Neural cell (in vitro differentiated cells): Measurements from ENCODE around the gene UCK1. TPM values are rescaled to one million over a fixed set of nuclear protein-coding genes. Genes with fewer than 3 reads are reported as not detected.

ENCODE experiments used
- H2AFZ ChIP-seq: fragments of 200-600, 300-800 bp; sonication (generic), shearing (Covaris generic); 2 replicates; pipeline ENCODE4 v1.6.0; 2014; ENCODE audit warnings: low read depth, mild to moderate bottlenecking, antibody characterized with exemption, low read length, moderate library complexity
- H3F3A ChIP-seq: fragments of 200-600 bp; shearing (Covaris generic); 2 replicates; pipeline ENCODE4 v1.6.1; 2016; ENCODE audit warnings: mild to moderate bottlenecking, moderate library complexity, mixed read lengths, antibody characterized with exemption, low read length; ENCODE audit not compliant: insufficient read depth, poor library complexity, severe bottlenecking
- H3K27ac ChIP-seq: fragments of 200-600, 300-800 bp; sonication (generic), shearing (Covaris generic); 2 replicates; pipeline ENCODE4 v1.5.1; 2014; ENCODE audit warnings: mild to moderate bottlenecking, low read length, moderate library complexity
- H3K27me3 ChIP-seq: fragments of 300-800, 200-600 bp; sonication (generic), shearing (Covaris generic); 2 replicates; pipeline ENCODE4 v1.6.0; 2014; ENCODE audit warnings: mild to moderate bottlenecking, low read depth, low read length, moderate library complexity; ENCODE audit not compliant: insufficient read depth
- H3K36me3 ChIP-seq: fragments of 300-800, 200-600 bp; sonication (generic), shearing (Covaris generic); 2 replicates; pipeline ENCODE4 v1.5.1; 2014; ENCODE audit warnings: mild to moderate bottlenecking, antibody characterized with exemption, low read length, moderate library complexity; ENCODE audit not compliant: insufficient read depth
- H3K4me2 ChIP-seq: fragments of 300-800, 200-600 bp; sonication (generic), shearing (Covaris generic); 2 replicates; pipeline ENCODE4 v1.6.0; 2014; ENCODE audit warnings: mild to moderate bottlenecking, low read length
- H3K4me3 ChIP-seq: fragments of 300-800, 200-600 bp; sonication (generic), shearing (Covaris generic); 2 replicates; pipeline ENCODE4 v1.5.1; 2014; ENCODE audit warnings: mild to moderate bottlenecking, low read length, moderate library complexity
- H3K79me2 ChIP-seq: fragments of 200-600 bp; shearing (Covaris generic); replicated peaks from 2 replicates; pipeline ENCODE4 v1.6.0; 2014; ENCODE audit warnings: mild to moderate bottlenecking, low read length, moderate library complexity; ENCODE audit not compliant: insufficient read depth
- H3K9ac ChIP-seq: fragments of 300-800, 200-600 bp; sonication (generic), shearing (Covaris generic); 2 replicates; pipeline ENCODE4 v1.6.1; 2016; ENCODE audit warnings: mild to moderate bottlenecking, low read length, mixed read lengths
- H3K9me2 ChIP-seq: fragments of 200-600 bp; shearing (Covaris generic); 2 replicates; pipeline ENCODE4 v1.6.1; 2016; ENCODE audit warnings: mild to moderate bottlenecking, low read length, mixed read lengths; ENCODE audit not compliant: insufficient read depth
- H3K9me3 ChIP-seq: fragments of 200-600, 300-800 bp; sonication (generic), shearing (Covaris generic); 2 replicates; pipeline ENCODE4 v1.6.1; 2016; ENCODE audit warnings: mild to moderate bottlenecking, mixed run types, low read length, moderate library complexity, mixed read lengths
- H4K20me1 ChIP-seq: fragments of 200-600 bp; shearing (Covaris generic); 2 replicates; pipeline ENCODE4 v1.6.1; 2016; ENCODE audit warnings: mild to moderate bottlenecking, mixed run types; ENCODE audit not compliant: insufficient read depth
- EP300 ChIP-seq: fragments of 450-650 bp; conservative IDR thresholded peaks from 2 replicates; pipeline ENCODE4 v1.6.1; 2014; ENCODE audit warnings: antibody characterized with exemption, mild to moderate bottlenecking, moderate library complexity; ENCODE audit not compliant: poor library complexity, severe bottlenecking
- EZH2 ChIP-seq: fragments of 200-600, 300-800 bp; shearing (Covaris generic), sonication (generic); IDR thresholded peaks from 2 replicates; pipeline ENCODE4 v1.6.1; 2014; ENCODE audit warnings: antibody characterized with exemption, low read length, borderline replicate concordance, mild to moderate bottlenecking; ENCODE audit not compliant: insufficient read depth, poor library complexity, severe bottlenecking
- MXI1 ChIP-seq: fragments of 450-650 bp; conservative IDR thresholded peaks from 2 replicates; pipeline ENCODE4 v1.6.1; 2014; ENCODE audit warnings: antibody characterized with exemption, mild to moderate bottlenecking; ENCODE audit not compliant: poor library complexity, severe bottlenecking
- POLR2AphosphoS5 ChIP-seq: IDR thresholded peaks from 2 replicates; pipeline ENCODE4 v1.6.1; 2012
- RAD21 ChIP-seq: fragments of 450-650 bp; conservative IDR thresholded peaks from 2 replicates; pipeline ENCODE4 v1.6.1; 2014; ENCODE audit warnings: antibody characterized with exemption, mild to moderate bottlenecking, moderate library complexity
- SMC3 ChIP-seq: fragments of 450-650 bp; conservative IDR thresholded peaks from 2 replicates; pipeline ENCODE4 v1.6.1; 2014; ENCODE audit warnings: antibody characterized with exemption, mild to moderate bottlenecking, moderate library complexity; ENCODE audit not compliant: poor library complexity
- TAF1 ChIP-seq: IDR thresholded peaks from 2 replicates; pipeline ENCODE4 v1.6.1; 2012; ENCODE audit warnings: low read depth
- polyA plus RNA-seq: library from polyadenylated mRNA; depleted of rRNA; stranded (reverse); fragments of >200 nt; gene quantifications from 2 replicates; pipeline ENCODE4 v1.2.3, GENCODE V29; 2014
- TF ChIP-seq, protein P1 (sequence below): fragments of 450-650 bp; IDR thresholded peaks from 2 replicates; pipeline ENCODE4 v1.5.1; 2014; ENCODE audit warnings: antibody characterized with exemption, mild to moderate bottlenecking, moderate library complexity; ENCODE audit not compliant: poor library complexity, severe bottlenecking
- TF ChIP-seq, protein P2 (sequence below): IDR thresholded peaks from 2 replicates; pipeline ENCODE4 v1.6.1; 2012; ENCODE audit warnings: borderline replicate concordance

The UCK1 gene
- polyA plus RNA-seq, 1 donor from 2014 or later: 45.9 TPM

DNA sequence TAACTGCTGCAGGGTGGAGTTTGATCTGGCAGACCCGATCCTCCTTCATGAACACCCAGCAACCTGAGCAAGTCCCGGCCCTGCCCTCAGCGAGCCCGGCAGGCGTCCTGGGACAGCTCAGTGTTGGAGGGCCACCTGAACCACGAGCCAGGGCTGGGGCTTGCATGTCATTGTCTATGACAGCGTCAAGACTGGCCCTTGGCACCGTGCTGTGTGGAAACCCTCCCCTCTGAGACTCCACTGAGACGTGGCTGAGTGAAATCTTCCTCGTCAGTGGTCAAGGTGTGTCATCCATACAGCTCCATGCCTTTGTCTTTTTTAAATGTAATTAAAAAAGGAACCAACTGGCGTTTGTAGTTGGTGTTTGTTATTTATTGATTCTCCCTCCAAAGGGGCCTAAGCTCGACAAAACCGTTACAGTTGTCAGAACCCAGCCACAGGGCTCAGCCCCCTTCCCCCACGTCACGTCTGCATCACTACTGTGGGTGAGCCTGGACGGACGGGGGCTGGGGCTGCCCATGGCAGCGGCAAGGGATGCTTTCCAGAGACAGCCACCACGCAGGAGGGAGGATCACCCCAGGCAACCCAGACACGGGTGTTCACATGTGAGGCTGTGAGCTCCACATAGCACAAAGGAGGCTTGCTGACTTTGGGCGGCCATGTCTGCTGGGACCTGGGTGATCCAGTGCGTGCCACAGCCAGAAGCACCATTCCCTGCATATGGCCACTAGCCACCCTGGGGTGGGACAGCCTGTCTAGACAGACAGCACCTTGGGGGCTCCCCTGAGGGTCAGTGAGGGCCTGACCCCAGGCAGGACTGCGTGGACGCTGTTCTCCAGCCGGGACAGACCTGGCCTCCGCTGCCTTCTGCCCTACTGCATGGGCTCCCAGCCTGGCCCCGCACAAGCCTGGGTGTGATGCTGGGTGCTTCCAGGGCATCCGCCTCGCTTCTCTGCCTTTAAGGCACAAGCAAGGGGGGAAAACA lies 7.3 kb downstream of the UCK1 start:
- no peaks in the 10 kb centered on the region for H4K20me1 ChIP-seq
- H3K9me2 ChIP-seq: no peaks in the 10 kb centered on the region
- no peaks in the 10 kb centered on the region for H3F3A ChIP-seq
- no peak overlapping the region for H3K9ac ChIP-seq
- H3K9me3 ChIP-seq: no peaks in the 10 kb centered on the region
- peaks cover 1% of the 10 kb centered on the region for H3K36me3 ChIP-seq
- no peaks in the 10 kb centered on the region for H3K79me2 ChIP-seq
- no peak overlapping the region for H3K27ac ChIP-seq
- TF ChIP-seq MXI1: no peak
- no peak for TF ChIP-seq POLR2AphosphoS5
- no peak for TF ChIP-seq EP300
- no peak overlapping the region for H2AFZ ChIP-seq
- H3K4me3 ChIP-seq: no peak overlapping the region
- no peak overlapping the region for H3K4me2 ChIP-seq
- H3K27me3 ChIP-seq: no peaks in the 10 kb centered on the region

DNA sequence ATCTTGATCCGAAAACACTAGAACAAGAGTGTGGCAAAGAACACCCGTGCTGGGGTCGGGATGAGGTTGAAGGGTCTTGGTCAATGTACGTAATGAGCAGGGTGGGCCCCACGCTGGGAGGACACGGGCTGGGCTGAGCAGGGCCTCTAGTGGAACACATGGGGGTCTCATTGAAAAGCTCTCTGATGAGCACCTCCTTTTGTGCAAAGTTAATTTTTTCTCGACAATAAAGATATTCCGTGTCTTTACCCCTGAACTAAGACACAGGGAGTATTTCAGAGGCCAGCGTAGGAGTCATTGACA lies 8.0 kb downstream of the UCK1 start:
- Histone ChIP-seq H3K9me2 (no peaks in the 10 kb centered on the region), H3K36me3 (no peaks in the 10 kb centered on the region), H3K9ac (no peak overlapping the region), H3K4me3 (no peak overlapping the region), H4K20me1 (no peaks in the 10 kb centered on the region), H3K79me2 (no peaks in the 10 kb centered on the region), H3K4me2 (no peak overlapping the region), H3K27me3 (no peaks in the 10 kb centered on the region), H3K27ac (no peak overlapping the region), H3F3A (no peaks in the 10 kb centered on the region), H2AFZ (no peak overlapping the region), H3K9me3 (no peaks in the 10 kb centered on the region)
- TF ChIP-seq, protein P1, sequence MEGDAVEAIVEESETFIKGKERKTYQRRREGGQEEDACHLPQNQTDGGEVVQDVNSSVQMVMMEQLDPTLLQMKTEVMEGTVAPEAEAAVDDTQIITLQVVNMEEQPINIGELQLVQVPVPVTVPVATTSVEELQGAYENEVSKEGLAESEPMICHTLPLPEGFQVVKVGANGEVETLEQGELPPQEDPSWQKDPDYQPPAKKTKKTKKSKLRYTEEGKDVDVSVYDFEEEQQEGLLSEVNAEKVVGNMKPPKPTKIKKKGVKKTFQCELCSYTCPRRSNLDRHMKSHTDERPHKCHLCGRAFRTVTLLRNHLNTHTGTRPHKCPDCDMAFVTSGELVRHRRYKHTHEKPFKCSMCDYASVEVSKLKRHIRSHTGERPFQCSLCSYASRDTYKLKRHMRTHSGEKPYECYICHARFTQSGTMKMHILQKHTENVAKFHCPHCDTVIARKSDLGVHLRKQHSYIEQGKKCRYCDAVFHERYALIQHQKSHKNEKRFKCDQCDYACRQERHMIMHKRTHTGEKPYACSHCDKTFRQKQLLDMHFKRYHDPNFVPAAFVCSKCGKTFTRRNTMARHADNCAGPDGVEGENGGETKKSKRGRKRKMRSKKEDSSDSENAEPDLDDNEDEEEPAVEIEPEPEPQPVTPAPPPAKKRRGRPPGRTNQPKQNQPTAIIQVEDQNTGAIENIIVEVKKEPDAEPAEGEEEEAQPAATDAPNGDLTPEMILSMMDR: no peak
- TF ChIP-seq SMC3: no peak

DNA sequence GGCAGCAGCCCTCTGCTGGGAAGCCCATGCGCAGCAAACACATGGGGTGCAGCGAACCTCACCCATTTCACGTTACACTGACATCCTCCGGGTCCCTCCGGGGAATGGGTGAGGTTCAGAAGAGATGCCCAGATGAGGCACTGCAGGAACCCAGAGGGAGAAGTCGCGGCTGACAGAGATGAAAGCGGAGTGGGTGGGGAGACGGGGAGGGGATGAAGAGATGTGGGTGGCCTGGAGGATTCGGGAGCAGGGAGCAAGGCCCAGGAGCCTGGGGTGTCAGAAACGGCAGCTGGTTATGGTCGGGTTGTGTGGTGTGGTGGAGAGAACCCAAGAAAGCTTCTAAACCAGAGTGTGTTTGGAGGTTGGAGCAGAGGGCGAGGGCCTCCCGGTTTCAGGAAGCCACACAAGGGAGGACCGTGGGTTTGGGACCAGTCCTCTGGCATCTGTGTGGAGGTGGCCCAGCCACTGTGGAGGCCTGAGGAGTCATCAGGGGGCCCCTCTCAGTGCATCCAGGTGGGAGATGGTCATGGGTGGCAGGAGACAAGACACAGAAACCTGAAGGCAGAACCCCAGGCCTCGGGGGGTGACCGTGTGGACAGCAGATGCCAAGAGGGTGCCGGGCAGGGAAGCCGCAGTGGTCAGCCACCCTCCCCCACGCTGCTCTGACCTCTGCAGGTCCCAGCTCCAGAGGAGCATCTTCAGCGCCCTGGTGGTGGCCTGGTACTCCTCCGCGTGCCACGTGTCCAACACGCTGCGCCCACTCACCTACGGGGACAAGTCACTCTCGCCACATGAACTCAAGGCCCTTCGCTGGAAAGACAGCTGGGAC lies 8.6 kb downstream of the UCK1 start:
- no peak overlapping the region for H3K27ac ChIP-seq

More for the DNA sequence above, 8.6 kb downstream of the UCK1 start:
- Histone ChIP-seq H3K9me2 (no peaks in the 10 kb centered on the region), H3K9me3 (no peaks in the 10 kb centered on the region), H3K36me3 (no peaks in the 10 kb centered on the region), H3F3A (no peaks in the 10 kb centered on the region), H4K20me1 (no peaks in the 10 kb centered on the region), H3K4me3 (no peak overlapping the region), H2AFZ (no peak overlapping the region), H3K4me2 (no peak overlapping the region), H3K79me2 (no peaks in the 10 kb centered on the region), H3K27me3 (no peaks in the 10 kb centered on the region), H3K9ac (no peak overlapping the region)
- no peak for TF ChIP-seq RAD21
- TF ChIP-seq EZH2: no peak
- TF ChIP-seq TAF1: no peak
- no peak for TF ChIP-seq EP300
- TF ChIP-seq, protein P2, sequence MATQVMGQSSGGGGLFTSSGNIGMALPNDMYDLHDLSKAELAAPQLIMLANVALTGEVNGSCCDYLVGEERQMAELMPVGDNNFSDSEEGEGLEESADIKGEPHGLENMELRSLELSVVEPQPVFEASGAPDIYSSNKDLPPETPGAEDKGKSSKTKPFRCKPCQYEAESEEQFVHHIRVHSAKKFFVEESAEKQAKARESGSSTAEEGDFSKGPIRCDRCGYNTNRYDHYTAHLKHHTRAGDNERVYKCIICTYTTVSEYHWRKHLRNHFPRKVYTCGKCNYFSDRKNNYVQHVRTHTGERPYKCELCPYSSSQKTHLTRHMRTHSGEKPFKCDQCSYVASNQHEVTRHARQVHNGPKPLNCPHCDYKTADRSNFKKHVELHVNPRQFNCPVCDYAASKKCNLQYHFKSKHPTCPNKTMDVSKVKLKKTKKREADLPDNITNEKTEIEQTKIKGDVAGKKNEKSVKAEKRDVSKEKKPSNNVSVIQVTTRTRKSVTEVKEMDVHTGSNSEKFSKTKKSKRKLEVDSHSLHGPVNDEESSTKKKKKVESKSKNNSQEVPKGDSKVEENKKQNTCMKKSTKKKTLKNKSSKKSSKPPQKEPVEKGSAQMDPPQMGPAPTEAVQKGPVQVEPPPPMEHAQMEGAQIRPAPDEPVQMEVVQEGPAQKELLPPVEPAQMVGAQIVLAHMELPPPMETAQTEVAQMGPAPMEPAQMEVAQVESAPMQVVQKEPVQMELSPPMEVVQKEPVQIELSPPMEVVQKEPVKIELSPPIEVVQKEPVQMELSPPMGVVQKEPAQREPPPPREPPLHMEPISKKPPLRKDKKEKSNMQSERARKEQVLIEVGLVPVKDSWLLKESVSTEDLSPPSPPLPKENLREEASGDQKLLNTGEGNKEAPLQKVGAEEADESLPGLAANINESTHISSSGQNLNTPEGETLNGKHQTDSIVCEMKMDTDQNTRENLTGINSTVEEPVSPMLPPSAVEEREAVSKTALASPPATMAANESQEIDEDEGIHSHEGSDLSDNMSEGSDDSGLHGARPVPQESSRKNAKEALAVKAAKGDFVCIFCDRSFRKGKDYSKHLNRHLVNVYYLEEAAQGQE: no peak
- no peak for TF ChIP-seq SMC3
- TF ChIP-seq, protein P1: no peak
- no peak for TF ChIP-seq POLR2AphosphoS5
- no peak for TF ChIP-seq MXI1
